GM19463 (cell line): ENCODE measurements around the gene MIR17HG.
"Not testable (repeated sequence)": the region's sequence is repeated elsewhere in the genome, so short reads cannot be mapped to it uniquely, and the experiment has no call there.

Experiments
- ATAC-seq: cut with Tn5 transposase; IDR thresholded peaks from one replicate; pipeline ENCODE4 v1.9.1; 2021; ENCODE audit warnings: mild to moderate bottlenecking, moderate library complexity; ENCODE audit not compliant: unreplicated experiment

The MIR17HG gene

DNA sequence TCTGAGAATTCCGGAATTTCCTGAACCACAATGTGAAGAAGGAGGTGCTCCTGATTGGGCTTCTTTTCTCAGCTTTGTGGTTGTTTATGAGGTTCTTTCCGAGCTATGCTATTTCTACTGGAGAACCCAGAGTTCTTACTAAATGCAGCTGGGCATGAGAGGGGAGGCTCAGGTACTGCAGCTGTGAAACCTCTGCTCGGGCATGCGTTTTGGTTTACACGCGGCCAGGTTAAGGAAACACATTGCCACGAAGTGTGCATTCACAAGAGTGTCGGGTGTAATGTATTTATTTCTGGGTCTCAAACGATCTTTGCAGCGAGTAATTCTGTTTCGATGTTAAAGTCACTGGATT is 661 bp upstream of the MIR17HG start:
- ATAC-seq = peak; percentile 14

DNA sequence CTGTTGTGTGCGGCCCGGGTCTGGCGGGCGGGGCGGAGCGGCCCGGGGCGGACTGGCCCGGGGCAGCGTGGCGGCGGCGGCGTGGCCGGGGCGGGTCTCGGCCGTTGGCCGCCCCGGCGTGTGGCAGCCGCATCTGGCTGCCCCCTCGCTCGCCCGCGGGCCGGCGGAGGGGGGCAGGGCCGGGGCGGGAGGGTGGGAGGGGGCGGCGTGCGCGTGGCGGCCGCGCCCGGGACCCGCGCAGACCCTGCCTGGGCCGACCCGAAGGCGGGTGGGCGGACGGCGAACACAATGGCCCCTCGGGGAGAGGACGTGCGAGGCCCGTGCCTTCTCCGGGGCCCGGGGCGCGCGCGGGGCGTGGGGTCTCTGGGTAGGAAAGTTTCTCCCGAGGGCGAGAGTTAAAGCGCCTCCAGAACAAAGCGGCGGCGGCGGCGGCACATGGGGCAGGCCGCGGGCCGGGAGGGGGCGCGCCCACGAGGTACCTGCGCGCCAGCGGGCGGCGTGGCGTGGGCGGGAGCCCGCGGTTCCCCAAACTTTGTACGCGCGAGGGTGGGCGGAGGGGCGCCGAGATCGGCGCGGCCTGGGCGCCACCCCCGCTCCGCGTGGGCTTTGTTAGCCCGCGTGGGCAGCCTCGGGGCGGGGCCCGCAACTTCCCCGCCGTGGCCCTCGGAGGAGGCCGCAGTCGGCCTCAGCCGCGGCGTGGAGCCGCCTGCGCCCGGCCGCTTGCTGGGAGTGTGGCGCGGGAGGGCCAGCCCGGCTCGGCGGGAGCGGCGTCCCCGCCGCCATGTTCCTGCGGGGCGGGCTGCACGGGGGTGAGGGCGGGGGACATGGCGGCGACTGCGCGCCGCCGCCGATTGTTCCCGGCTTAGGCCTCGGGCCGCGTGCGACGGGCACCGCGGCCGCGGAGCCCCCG is 764 bp downstream of the MIR17HG start:
- ATAC-seq = peak; percentile 30

DNA sequence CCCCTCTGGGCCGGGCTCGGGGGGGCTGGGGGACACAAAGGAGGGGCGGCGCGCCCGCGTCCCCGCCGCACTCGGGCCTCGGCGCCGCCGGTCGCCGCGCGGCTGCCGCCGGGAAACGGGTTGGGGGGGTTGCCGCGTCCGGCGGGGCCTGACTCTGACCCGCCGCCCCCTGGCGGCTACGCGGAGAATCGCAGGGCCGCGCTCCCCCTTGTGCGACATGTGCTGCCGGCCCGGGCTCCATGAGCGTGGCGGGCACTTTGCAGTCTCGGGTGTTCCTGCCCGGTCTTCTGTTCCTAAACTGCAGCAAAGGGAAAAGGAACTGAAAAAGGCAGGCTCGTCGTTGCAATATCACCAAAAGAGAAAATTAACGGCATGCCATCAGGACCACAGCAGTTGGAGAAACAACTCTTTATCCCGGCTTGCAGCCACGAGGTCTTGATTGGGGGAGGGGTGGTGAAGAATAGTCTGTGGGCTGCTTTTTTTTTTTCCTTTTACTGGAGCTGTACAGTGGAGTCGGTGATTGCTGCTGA is 1.5 kb downstream of the MIR17HG start:
- ATAC-seq = peak; percentile 43

DNA sequence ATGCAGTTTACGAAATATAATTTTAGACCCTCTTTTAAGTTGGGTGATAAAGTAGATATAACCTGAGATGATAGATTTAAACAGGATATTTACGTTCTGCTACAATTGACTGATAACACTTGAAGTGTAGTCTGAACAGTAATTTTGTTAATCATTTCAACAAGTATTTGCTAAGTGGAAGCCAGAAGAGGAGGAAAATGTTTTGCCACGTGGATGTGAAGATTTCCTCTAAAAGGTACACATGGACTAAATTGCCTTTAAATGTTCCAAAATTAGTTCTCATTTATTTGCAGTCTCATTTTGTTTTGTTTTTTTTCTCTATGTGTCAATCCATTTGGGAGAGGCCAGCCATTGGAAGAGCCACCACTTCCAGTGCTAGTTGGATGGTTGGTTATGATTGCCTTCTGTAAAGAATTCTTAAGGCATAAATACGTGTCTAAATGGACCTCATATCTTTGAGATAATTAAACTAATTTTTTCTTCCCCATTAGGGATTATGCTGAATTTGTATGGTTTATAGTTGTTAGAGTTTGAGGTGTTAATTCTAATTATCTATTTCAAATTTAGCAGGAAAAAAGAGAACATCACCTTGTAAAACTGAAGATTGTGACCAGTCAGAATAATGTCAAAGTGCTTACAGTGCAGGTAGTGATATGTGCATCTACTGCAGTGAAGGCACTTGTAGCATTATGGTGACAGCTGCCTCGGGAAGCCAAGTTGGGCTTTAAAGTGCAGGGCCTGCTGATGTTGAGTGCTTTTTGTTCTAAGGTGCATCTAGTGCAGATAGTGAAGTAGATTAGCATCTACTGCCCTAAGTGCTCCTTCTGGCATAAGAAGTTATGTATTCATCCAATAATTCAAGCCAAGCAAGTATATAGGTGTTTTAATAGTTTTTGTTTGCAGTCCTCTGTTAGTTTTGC is 2.8 kb downstream of the MIR17HG start:
- ATAC-seq = no peak

DNA sequence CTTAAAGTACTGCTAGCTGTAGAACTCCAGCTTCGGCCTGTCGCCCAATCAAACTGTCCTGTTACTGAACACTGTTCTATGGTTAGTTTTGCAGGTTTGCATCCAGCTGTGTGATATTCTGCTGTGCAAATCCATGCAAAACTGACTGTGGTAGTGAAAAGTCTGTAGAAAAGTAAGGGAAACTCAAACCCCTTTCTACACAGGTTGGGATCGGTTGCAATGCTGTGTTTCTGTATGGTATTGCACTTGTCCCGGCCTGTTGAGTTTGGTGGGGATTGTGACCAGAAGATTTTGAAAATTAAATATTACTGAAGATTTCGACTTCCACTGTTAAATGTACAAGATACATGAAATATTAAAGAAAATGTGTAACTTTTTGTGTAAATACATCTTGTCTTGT is 3.6 kb downstream of the MIR17HG start:
- no peak for ATAC-seq

DNA sequence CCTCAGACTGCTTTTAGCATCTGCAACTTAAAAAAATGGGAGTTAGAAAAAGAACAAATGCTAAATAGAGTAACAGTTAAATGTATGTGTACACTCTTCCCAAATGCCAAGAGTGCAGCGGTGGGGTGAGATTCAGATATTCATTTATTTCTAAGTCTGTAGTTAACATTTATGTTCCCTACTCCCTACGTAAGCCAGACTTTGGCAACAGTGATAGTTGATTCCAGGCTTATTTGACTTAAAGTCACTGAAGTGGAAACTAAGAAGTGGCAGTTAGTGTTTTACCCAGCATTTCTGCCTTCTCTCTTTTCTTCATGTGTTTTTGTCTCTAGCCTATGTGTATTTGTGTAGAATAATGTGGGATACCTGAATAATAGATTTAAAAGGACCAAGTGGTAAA is 4.5 kb downstream of the MIR17HG start:
- no peak for ATAC-seq

DNA sequence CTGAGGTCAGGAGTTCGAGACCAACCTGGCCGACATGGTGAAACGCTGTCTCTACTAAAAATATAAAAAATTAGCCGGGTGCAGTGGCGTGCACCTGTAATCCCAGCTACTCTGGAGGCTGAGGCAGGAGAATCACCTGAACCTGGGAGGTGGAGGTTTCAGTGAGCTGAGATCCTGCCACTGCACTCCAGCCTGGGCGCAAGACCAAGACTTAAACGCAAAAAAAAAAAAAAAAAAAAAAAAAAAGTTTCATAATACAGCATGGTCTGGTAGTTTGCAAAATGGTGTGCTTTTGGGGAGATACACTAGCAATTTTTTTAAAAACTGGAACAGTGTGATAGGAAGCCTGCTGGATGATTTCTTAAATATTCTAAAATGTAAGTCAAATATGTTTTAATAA is 5.4 kb downstream of the MIR17HG start:
- ATAC-seq = not testable (repeated sequence)

DNA sequence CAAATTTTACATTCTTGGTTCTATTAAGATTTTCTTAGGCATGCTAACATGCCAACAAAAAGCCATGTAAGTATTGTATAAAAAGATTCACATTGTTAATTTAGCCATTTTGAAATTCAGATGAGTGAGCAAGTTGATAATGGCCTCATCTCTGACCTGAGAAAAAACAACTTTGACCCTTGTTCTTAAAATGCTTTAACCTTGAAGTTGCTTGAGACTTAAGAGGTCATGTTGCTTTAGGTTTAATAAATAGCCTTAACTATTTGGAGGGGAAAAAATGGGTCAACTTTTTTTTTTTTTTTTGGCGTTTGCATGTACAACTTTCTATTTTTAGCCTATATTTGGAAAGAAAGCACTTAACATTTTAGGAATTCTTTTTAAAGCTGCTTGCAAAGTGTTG is 6.0 kb downstream of the MIR17HG start:
- ATAC-seq = no peak

DNA sequence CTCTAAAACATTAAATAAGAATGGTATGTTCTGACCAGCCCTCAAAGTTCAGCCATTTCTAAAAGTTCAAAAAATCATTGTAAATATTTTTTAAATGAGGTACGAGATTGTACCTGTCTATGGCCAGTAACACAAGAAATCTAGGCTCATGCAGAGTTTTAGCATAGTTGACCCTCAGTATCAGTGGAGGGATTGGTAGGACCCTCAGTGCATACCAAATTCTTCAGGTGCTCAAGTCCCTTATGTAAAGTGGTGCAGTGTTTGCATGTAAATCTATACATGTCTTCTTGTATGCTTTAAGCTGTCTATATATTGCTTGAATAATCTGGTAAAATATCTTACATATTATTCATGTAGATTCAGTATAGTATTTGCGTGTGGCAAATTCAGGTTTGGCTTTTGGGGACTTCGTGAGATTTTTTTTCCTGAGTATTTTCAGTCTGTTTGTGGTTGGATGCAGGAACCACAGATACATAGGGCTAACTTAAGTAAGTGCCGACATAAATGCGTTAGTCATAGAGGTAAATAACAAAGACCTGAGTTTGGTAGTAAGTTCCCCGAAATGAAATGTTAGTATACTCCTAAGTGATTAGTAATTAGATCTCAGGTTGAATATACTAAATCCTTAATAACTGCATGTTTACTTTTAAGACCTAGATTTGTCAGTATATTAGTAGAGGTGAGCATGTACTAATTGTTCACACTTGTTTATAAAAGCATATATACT is 7.8 kb downstream of the MIR17HG start:
- no peak for ATAC-seq

DNA sequence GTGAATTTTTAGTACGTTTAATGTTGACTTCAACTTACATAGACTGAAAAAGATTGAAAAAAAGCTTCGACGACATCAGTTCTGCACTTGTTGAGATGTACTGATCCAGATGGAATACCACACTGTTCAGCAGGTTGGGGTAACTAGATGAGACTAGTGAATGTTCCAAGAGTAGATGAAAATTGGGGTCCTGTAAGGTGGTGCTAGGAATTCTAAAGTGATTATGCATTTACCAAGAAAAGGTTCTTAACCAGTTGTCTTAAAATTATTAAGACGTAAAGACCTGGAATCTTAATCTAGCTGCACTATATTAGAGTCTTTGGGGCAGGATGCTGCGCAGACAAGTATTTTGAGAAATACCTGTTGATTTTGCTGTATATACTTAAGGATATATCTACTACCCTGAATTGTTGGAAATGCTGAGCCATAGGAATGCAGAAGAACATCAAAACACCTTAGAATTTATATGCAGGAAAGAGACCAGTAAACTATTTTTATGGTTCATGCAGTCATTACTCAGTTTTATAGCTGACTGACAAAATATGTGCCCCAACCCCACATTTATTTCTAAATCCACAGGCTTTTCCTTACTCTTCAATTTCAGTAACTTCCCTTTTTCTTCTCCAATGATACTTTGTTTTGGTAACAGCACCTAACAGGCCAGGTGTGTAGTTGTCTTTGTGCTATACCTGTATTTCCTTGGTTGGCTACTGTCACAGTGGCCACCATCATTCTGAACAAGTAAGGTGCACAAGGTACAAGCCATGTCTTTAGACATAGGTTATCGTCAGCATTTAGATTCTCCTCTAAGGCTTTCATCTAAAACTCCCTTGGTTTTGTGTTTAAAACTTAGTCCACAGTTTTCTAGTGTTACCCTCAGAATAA is 8.6 kb downstream of the MIR17HG start:
- ATAC-seq = no peak

DNA sequence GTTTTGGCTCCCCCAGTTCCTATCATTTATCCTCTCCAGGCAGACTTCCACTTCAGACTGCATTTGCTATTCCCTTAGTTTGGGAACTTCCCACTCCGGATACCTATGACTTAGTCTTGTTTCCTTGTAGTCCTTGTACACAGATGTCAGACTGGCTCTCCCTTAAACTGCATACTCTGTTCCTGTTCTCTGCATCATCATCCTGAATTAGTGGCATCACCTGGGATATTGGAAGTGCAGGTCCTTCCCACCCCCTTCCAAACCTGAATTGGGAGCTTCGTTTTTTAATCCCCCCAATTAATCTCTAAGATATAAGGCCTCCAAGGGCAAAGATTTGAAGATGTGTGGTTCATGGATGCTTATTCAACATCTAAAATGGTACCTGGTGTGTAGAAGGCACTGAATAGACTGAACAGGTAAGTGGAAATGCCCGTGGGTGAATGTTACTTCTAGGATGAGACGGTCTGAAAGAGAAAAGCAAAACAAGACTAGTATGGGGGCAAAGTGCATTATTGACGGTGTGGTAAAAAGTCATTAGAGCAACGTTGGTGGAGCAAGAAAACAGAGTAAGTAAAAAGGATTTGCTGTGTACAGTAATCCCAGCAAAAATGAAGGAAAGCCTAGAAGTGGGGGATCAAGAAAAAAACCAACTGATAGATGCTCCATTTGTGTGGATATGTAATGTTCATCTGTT is 9.6 kb downstream of the MIR17HG start:
- no peak for ATAC-seq

DNA sequence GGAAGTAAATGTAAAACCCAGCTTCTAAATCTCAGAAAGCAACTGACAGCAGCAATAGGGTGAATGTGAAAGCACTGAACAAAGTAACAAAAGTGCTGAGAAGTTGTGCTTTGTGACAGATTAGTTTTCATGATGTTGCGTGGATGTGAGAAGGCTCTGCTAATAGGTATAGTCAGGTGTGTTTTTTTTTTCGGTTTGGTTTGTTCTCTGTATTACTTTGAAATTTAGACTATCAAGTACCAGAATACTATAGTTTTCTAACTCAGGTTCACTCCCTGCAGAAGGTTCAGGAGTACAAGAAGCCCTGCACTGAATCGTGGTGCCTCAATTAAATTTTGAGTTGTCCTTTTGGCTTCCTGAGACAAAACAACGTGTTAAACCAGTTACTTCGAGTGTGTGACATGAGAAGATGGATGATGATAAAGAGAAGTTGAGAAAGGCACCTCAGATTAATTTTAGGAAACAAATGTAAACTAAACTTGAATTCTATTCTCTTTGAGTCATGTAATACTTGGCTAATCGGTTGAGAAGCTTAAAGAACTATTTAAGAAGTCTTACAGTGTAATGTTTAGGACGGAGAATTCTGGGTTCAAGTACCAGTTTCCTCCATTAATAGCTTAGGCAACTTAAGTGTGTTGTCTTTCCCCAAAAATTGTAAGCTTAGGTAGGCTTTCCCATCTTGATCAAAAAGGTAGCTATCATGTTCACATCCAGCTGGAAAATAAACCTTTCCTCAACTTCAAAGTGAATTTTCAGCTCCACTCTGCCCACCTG is 10.3 kb downstream of the MIR17HG start:
- no peak for ATAC-seq

DNA sequence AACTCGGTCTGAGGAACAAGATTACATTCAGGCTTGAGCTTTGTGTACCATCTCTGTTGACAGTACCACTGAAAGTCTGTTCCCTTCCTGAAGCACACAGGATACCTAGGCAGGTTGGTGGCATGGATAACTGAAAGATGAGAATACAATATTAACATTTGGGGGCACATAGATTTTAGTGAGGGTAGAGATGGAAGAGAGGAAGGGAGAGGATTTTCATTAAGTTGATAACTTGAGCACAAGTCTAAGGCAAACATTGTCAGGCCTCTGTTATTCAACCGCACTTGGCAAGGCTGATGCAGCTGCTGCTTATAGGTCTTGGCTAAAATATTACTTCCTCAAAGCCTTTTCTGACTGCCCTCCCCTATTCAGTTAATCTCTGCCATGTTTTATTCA is 10.9 kb downstream of the MIR17HG start:
- peak; percentile 28 for ATAC-seq

DNA sequence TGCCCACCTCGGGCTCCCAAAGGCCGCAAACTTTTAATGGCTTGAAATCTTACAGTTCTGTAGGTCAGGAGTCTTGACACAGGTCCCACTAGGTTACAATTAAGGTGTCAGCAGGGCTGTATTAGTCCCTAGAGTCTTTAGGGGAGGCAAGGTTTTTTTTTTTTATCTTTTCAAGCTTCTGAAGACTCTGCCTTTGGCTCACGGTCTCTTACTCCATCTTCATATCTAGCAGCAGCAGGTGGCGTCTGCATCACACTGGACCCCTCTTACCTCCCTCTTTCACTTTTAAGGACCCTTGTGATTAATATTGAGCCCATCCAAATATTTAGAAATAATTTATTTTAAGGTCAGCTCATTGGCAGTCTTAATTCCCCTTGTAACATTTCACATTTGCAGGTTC is 11.6 kb downstream of the MIR17HG start:
- ATAC-seq = no peak

DNA sequence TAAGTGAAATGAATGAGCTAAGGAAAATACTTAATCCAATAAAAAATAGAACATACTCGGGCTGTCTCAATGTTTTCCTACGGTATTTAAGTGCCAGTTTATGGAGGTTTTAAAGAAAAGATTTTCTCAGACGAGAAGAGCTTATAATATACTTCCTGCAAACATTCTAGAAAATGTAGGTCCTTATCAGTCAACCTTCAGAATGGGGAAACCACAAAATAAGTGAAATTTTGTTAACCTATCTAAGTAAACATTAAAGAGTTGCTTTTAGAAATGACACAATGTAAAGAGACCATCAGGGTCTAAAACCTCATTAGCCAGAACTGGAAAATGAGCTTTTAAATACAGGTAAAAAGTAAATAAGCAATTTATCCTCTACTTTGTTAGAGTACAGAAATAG is 12.1 kb downstream of the MIR17HG start:
- no peak for ATAC-seq

DNA sequence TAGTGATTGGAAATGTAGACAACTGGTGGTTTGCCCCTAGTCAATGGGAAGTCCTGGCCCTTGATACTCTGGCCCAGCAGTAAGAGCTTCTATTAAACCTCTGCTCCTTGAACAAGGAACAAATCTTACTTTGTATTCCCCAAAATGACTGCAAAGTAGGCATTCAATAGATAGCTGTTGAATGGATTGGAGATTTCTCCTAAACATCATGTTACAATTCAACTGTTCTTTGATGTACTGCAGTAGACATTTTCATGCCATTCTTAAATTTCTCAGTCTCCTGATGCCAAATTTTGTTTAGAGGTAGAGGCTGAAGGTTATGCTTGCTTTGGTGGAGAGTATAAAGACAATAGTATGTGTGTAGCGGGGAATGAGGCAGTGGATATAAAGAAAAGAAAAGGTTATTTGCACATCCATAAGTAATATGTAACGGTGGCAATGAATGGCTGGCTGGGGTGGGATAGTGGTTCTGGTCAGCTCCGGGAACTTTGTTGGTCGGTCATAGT is 12.8 kb downstream of the MIR17HG start:
- ATAC-seq = no peak

DNA sequence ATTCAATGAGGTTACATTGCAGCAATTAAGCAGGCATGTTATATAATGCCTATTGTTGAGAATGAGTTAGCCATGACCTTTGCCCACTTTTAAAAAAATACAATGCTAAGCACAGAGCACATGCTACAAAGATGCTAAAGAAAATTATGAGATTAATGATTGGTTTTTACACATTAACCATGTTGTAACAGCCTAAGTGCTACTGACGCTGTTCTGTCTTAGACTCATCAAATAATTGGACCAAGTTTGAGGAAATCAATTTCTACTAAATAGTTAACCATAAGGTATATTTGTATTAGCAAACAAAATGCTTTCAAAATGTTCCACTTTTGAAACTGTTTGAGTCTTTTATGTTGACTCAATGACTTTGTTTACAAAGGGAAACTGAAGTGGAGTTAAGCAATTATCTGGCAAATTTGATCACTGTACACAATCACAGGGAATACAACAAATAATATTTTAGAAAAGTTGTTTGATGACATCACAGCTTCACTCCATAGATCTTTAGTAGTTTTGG is 14.3 kb downstream of the MIR17HG start:
- ATAC-seq = no peak

DNA sequence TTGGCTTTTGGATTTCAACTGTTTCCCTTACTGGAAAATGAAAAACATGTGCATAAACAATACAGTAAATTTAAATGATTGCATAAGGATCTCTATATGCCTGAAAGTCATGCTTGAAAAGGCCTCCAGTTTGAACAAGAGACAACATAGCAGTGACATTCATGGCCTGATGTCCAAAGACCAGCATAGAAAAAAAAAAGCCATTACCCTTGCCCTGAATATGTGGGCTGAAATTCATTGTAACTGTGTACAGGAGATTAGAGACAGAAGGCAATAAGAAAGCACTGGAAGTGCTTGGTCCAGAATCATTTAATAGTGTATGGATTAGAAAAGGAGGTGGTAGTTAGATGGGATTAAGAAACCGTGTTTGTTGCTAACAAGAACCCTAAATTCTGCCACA is 15.4 kb downstream of the MIR17HG start:
- no peak for ATAC-seq
